ENCODE results near the gene CAPN15.
A peak's percentile ranks its signal among the peaks of the same experiment; 100 is the strongest.
"Not testable (repeated sequence)": the region's sequence is repeated elsewhere in the genome, so short reads cannot be mapped to it uniquely, and the experiment has no call there.

The CAPN15 gene

GRCh38 chr16:527015-527903, at the start of gene CAPN15:
CAPN15 (plus strand) TSS chr16:527712; CDS start chr16:546839, 19,127 bp downstream.
- peak; percentile 81 to 83 for DNase-seq

DNA sequence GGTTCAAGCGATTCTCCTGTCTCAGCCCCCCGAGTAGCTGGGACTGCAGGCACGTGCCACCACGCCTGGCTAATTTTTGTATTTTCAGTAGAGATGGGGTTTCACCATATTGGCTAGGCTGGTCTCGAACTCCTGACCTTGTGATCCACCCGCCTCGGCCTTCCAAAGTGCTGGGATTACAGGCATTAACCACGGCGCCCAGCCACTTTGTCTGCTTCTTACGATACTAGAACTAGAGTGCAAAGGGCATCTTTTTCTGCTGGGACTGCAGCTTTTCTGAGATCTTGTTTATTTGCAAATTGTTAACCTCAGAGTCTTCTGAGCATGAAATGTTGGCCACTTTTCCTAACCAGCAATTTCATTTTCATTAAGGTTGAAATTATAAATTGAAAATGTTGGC, 49.2 kb upstream of the CAPN15 start:
- DNase-seq = not testable (repeated sequence)

GRCh38 chr16:482468-483185, 44.9 kb upstream of the CAPN15 start:
- no peak for DNase-seq

- DNase-seq = no peak
Measured at GRCh38 chr16:483341-484075, 44.0 kb upstream of the CAPN15 start.

- DNase-seq = no peak
Measured at GRCh38 chr16:489606-490005, 37.9 kb upstream of the CAPN15 start.

GRCh38 chr16:490768-491167, 36.7 kb upstream of the CAPN15 start:
- DNase-seq = no peak

- no peak for DNase-seq
Measured at GRCh38 chr16:491220-491919, 36.1 kb upstream of the CAPN15 start.

GRCh38 chr16:492211-492875, 35.2 kb upstream of the CAPN15 start:
- DNase-seq = no peak

DNA sequence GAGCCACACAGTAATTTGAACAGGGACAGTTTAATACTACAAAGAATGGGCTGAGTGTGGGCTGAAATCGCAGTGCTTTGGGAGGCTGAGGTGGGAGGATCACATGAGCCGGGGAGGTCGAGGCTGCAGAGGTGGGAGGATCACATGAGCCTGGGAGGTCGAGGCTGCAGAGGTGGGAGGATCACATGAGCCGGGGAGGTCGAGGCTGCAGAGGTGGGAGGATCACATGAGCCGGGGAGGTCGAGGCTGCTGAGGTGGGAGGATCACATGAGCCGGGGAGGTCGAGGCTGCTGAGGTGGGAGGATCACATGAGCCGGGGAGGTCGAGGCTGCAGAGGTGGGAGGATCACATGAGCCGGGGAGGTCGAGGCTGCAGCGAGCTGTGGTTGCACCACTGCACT, 32.8 kb upstream of the CAPN15 start:
- not testable (repeated sequence) for DNase-seq

DNA sequence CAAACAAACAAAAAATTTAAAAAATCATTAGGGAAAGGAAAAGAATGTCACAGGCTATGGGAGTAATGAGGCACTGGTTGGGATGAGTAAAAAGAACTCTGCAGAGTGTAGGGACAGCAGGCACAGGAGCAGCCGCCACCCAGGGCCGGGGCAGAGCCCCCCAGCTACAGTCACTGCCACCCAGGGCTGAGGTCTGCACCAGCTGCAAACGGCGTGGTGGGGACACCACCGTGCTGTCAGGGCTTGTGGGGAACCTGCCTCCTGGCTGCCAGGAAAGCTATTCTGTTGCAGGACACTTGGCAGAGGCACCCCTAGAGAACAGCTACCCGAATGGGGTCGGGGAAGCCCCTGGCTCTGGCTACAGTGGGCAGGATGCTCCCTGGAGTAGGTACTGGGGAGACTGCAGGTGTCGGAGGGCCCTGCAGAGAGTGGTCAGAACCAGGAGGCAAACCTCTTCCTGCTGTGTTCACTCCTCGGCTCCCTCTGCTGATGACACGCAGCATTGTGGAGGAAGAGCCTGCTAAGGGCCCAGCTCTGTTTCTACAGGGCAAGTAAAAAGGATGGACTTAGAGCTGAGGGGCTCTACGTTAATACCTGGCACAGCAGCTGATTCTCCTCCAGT, 32.3 kb upstream of the CAPN15 start:
- DNase-seq = no peak

DNA sequence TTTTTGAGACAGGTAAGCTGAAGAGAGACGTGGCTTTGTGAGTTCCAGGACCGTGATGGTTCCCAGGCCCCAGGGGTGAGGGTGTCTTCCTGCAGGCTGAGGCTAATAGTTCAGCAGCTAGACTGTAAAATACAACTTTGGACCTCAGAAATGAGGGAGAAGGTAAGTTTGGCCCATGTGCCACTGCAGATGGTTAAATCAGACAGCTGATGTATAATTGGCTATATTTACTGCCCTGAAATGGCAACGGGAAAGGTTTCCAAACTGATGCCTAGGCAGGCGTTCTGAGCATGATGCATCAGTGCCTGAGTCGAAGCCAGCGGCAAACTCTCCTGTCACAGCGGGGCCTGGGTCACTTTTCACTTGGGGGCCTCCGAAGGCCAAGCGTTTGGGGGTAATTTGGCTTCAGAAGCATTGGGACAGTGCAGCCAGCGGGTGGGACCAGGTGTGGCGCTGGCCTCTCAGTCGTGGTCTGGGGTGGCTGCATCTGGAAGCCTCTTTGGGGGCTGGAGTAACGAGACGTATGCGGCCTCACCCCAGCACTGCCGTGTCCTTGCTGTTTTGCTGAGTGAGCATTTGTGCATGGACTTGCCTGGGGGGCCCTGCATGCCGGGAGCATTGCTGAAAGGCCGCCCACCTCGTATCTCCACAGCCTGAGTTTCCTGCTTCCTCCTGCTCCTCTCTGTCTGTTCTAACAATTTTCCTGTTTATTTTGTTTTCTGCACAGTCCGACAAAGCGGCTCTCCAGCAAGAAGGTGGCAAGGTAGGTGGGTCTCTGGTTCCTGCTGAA, 31.2 kb upstream of the CAPN15 start:
- no peak for DNase-seq

- no peak for DNase-seq
Measured at GRCh38 chr16:497258-497657, 30.3 kb upstream of the CAPN15 start.

- no peak for DNase-seq
Measured at GRCh38 chr16:499924-500323, 27.6 kb upstream of the CAPN15 start.

DNA sequence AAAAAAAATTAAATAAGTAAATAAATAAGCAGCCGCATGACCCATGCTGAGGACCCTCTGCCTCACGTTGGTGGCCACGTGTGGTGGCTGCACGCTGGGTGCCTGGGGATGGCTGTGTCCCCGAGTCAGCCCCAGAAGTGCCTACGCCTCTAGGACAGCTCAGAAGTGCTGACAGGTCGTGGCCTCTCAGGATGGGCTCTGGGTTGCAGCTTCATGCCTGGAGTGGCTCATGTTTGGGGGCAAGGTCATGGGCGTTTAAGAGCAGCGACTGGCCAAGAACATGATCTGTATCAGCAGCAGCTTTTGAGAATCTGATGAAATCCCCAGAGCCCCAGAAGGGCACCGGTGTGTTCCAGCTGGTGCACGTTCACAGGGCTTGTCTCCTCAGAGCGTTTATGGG, 26.8 kb upstream of the CAPN15 start:
- DNase-seq = no peak

DNA sequence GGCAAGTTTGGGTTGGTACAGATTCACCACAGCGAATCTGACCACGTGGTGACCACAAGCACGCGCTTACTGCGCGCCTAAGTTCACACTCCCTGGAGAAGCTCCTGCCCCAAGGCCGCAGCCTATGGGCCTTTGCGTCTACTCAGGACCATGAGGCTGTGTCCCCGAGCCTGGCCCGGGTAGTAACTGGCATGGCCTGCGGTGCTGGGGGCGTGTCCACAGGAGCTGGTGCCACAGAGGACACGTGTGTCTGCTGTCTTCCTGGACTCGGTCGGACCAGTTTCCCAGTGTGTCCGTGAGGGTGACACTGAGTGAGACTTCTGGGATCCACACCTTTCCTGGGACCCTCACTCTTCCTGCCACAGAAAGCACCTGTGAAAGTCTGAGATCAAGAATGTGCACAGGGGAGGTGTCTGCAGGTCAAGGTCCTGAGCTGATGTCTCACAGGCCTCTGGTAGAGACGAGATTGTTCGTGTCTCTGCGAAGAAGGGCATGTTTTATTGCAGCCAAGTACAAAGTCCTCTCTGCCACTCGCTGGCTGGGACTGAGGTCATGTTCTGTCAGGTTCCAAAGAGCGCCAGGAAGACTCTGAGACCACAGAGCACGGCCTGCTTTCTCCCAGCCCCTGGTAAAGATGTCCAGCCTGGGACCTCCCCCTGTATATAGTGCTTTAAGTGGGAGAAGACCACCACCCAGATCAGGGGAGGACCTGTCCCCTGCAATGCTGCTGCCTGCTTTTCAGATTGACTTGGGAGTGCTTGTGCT, 25.2 kb upstream of the CAPN15 start:
- no peak for DNase-seq

GRCh38 chr16:503150-504071, 24.1 kb upstream of the CAPN15 start:
- DNase-seq = no peak

DNA sequence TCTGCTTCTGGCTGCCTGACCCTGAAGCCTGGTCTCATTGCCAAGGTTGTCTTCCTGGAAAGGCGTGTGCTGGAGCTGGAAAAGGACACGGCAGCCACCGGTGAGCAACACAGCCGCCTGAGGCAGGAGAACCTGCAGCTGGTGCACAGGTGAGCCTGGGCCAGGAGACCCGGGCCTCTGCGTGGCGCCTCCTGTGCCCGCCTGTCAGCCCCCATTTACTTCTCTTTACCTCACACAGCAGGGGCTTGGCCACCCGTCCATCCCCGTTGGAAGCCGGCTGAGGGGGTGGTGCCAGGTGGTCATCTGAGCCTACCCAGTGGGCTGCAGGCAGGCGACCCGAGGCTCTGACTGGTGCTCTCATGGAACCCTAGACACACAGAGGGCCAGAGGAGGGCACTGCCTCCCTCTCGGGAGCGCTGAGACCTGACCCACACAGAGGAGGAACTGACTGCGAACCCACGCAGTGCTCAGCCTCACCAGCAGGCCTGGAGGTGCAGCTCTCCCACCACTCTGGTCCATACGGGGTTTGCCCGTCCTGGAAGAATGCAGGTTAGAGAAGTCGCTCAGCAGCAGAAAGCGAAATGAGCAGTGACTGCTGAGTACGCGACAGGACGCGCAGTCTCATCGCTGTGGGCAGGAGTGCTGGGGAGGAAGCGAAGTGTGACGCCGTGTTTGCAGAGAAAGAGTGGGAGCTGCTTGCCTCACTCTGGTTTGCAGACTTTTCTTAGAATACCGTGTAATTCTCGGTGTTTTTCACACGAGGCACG, 21.9 kb upstream of the CAPN15 start:
- DNase-seq = no peak

DNA sequence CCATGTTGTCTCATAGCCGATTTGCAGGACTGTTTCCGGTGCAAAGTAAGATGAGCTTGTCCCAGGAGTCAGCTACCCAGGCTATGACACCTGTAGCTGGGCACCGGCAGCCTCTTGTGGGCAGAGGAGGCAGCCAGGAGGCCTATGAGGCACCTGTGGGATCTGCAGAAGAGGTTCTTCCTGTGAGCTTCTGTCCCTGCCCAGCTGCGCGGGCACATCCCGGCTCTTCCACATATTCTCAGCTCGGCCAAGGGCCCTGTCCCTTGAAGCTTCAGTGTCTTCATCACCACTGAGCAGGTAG, 21.3 kb upstream of the CAPN15 start:
- DNase-seq = no peak

Measured in stimulated activated CD4-positive, alpha-beta T cell treated with anti-CD3 and anti-CD28 coated beads, Interleukin-4, amount 100 ng/mL, for 4 hours (primary cell).